ENCODE measurements around the gene PDE1C. TPM values are rescaled to one million over a fixed set of nuclear protein-coding genes. Genes with fewer than 3 reads are reported as not detected.

The PDE1C gene
- total RNA-seq, 2 donors from 2014 or later: 35.7 to 47.8 TPM

GRCh38 chr7:31788883-31789680 lies 281.1 kb downstream of the PDE1C start:
- Histone ChIP-seq H3K4me3 (no peak overlapping the region), H3K27ac (no peak overlapping the region), H3K9me3 (no peaks in the 10 kb centered on the region), H3K27me3 (no peaks in the 10 kb centered on the region), H3K36me3 (no peaks in the 10 kb centered on the region), H3K4me1 (peaks cover 0 to 3% of the 10 kb centered on the region in 2 donors)
- TF ChIP-seq, protein P1, sequence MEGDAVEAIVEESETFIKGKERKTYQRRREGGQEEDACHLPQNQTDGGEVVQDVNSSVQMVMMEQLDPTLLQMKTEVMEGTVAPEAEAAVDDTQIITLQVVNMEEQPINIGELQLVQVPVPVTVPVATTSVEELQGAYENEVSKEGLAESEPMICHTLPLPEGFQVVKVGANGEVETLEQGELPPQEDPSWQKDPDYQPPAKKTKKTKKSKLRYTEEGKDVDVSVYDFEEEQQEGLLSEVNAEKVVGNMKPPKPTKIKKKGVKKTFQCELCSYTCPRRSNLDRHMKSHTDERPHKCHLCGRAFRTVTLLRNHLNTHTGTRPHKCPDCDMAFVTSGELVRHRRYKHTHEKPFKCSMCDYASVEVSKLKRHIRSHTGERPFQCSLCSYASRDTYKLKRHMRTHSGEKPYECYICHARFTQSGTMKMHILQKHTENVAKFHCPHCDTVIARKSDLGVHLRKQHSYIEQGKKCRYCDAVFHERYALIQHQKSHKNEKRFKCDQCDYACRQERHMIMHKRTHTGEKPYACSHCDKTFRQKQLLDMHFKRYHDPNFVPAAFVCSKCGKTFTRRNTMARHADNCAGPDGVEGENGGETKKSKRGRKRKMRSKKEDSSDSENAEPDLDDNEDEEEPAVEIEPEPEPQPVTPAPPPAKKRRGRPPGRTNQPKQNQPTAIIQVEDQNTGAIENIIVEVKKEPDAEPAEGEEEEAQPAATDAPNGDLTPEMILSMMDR (IDR thresholded peaks at IDR 0.05): no peak
- DNase-seq (ENCODE audit: low spot score): no peak

DNA sequence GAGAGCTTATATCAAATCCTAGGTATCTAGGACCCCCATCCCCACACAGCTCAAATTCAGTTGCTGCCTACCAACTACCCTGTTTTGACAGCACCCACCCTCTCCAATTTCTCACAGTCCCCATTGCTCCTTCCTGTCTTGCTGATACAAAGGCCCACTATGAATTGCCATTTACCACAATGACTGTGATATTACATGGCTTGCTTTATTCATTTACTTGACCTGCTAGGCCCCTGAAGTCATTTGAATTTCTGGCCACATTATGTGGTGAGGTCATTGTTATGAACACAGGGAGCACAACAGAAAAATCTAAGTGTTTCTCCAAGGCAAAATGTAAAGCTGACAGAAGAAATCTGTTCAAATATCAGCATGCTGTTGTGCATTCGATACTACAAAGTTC lies 281.8 kb downstream of the PDE1C start:
- Histone ChIP-seq H3K4me1 (peaks cover 0 to 3% of the 10 kb centered on the region in 2 donors), H3K27ac (no peak overlapping the region), H3K36me3 (no peaks in the 10 kb centered on the region), H3K4me3 (no peak overlapping the region), H3K9me3 (no peaks in the 10 kb centered on the region), H3K27me3 (no peaks in the 10 kb centered on the region)
- DNase-seq (ENCODE audit: low spot score): no peak
- TF ChIP-seq, protein P1 (IDR thresholded peaks at IDR 0.05): no peak

DNA sequence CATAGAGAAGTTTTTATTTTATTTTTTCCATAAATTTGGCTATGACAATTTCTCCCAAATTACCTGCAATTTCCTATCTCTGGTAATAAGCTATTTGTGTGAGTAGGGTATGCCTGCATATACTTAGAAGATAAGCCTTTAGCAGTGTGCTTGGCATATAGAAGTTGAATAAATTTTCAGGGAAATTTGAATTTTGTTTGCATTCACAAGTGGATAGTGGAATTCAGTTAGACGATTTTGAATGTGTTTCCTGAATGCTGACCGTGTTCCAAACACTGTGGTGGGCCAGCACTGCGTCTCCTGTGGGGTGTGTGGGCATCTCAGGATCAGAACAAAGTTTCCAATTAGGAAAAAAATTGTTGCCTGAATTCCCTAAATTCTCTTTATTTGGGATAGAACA lies 283.9 kb downstream of the PDE1C start:
- Histone ChIP-seq H3K27me3 (no peaks in the 10 kb centered on the region), H3K4me3 (no peak overlapping the region), H3K9me3 (no peaks in the 10 kb centered on the region), H3K27ac (no peak overlapping the region), H3K36me3 (no peaks in the 10 kb centered on the region), H3K4me1 (peaks cover 0 to 3% of the 10 kb centered on the region in 2 donors)
- no peak for DNase-seq (ENCODE audit: low spot score)
- TF ChIP-seq, protein P1 (IDR thresholded peaks at IDR 0.05): no peak

DNA sequence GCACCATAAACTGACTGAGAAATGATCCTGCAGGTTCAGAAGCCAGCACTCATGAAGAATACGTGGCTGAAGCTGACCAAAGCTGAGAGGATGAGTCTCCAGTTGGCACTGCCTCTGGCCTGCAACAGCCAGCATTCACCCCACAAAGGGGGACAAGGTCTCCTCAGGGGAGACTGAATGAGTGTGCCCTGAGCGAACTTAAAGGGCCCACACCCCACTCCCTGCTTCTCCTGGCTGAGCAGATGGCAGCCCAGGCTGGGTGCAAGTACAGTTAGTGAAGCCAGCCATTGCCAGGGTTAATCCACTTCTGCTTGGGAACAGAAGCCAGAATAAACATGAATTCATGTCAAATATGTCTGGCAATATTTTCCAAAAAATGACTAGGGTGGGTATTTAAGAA lies 285.1 kb downstream of the PDE1C start:
- no peak overlapping the region for H3K4me3 ChIP-seq
- no peak for DNase-seq (ENCODE audit: low spot score)
- H3K27me3 ChIP-seq: no peaks in the 10 kb centered on the region
- H3K9me3 ChIP-seq: no peaks in the 10 kb centered on the region
- H3K36me3 ChIP-seq: no peaks in the 10 kb centered on the region
- H3K27ac ChIP-seq: no peak overlapping the region
- peaks cover 0 to 3% of the 10 kb centered on the region in 2 donors for H3K4me1 ChIP-seq
- TF ChIP-seq, protein P1 (IDR thresholded peaks at IDR 0.05): no peak

DNA sequence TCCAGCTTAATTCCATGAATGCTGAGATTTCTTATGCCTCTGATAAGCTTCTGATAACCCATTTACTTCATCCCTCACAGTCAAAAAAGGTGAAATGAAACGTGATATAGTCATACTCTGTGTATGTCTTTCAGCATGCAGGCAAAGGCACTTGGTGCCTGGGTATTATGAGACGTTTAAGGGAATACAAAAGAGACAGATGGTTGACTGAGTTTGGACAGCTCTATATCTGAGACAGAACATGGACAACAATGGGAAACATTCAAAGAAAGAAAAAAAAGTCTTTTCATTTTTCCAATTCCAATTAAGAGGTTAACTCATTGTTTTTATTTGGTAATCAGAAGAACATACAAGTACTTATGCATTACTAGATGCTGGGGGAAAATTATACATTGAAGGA lies 287.0 kb downstream of the PDE1C start:
- no peaks in the 10 kb centered on the region for H3K9me3 ChIP-seq
- H3K27ac ChIP-seq: no peak overlapping the region
- TF ChIP-seq, protein P1 (IDR thresholded peaks at IDR 0.05): no peak
- H3K27me3 ChIP-seq: no peaks in the 10 kb centered on the region
- H3K36me3 ChIP-seq: no peaks in the 10 kb centered on the region
- peaks cover 0 to 3% of the 10 kb centered on the region in 2 donors for H3K4me1 ChIP-seq
- DNase-seq (ENCODE audit: low spot score): no peak
- no peak overlapping the region for H3K4me3 ChIP-seq

All from right atrium auricular region (tissue), 2 donors.